HCT116 (cell line): ENCODE measurements around the gene VWA5A. TPM values are rescaled to one million over a fixed set of nuclear protein-coding genes. Genes with fewer than 3 reads are reported as not detected.

Experiments used
- ATAC-seq: fragments of 200-7000 bp; cut with Tn5 transposase; 2 replicates; pipeline ENCODE4 v1.9.1; 2020; ENCODE audit warnings: mild to moderate bottlenecking, moderate library complexity
- BruUV-seq: library from RNA; stranded (reverse); fragments of 400-500 nt; replicated peaks from 2 replicates; lab custom pipeline; 2021; lab: Mats Ljungman, UMichigan
- CTCF ChIA-PET: fragments of 300-600 bp; sonication (Branson Sonifier 250); formaldehyde crosslinking; loops from one replicate; lab custom pipeline; 2021; ENCODE audit warnings: antibody characterized with exemption; lab: Charles Lee
- POLR2A ChIA-PET: fragments of 300-600, 350-600 bp; sonication (Branson Sonifier 250); formaldehyde crosslinking; loops from one replicate; lab custom pipeline; 2021; ENCODE audit warnings: antibody characterized with exemption; lab: Charles Lee
- RAD21 ChIA-PET, 2 experiments: fragments of 300-600 bp; sonication (Branson Sonifier 250); formaldehyde crosslinking; loops; one replicate each; lab custom pipeline; 2023; ENCODE audit warnings: low total read pairs in 2 of 2; ENCODE audit not compliant: uncharacterized antibody in 2 of 2, unreplicated experiment in 2 of 2, low non-redundant PET in 1 of 2; lab: Charles Lee
- DNase-seq: peaks from one replicate; pipeline ENCODE4 v3.0.0-alpha.2; 2010; ENCODE audit warnings: low read depth, low spot score
- H2AFZ ChIP-seq: fragments of 200-600 bp; shearing (Covaris generic), sonication (generic); 2 replicates; pipeline ENCODE4 v1.6.1; 2017; ENCODE audit warnings: low read depth, mixed run types, mixed read lengths, antibody characterized with exemption, low read length; ENCODE audit not compliant: poor library complexity, severe bottlenecking
- H3K27ac ChIP-seq: 2 replicates; pipeline ENCODE4 v1.5.1; 2012; ENCODE audit warnings: low read depth, low read length
- H3K27me3 ChIP-seq: fragments of 200-600 bp; sonication (generic); 2 replicates; pipeline ENCODE4 v1.6.1; 2016; ENCODE audit warnings: mixed run types, low read length, mixed read lengths; ENCODE audit not compliant: insufficient read depth
- H3K36me3 ChIP-seq, 2 experiments: fragments of 200-500 bp in 1 of 2; fragments of 200-600 bp in 1 of 2; sonication (Bioruptor generic) in 1 of 2; sonication (generic) in 1 of 2; 2 replicates each; pipeline versions ENCODE4 v1.5.1 to v1.6.1; 2014 to 2016; ENCODE audit warnings: low read length in 2 of 2, inconsistent platforms in 1 of 2, mixed read lengths in 1 of 2, mixed run types in 1 of 2; ENCODE audit not compliant: insufficient read depth in 2 of 2, control insufficient read depth in 1 of 2
- H3K4me1 ChIP-seq, 2 experiments: fragments of 200-600 bp in 1 of 2; sonication (generic) in 1 of 2; 2 replicates each; pipeline versions ENCODE4 v1.5.1 to v1.6.1; 2012 to 2017; ENCODE audit warnings: low read length in 2 of 2, inconsistent platforms in 1 of 2, mild to moderate bottlenecking in 1 of 2, mixed read lengths in 1 of 2, mixed run types in 1 of 2, moderate library complexity in 1 of 2; ENCODE audit not compliant: insufficient read depth in 2 of 2, control insufficient read depth in 1 of 2
- H3K4me2 ChIP-seq: fragments of 200-600 bp; sonication (generic); 2 replicates; pipeline ENCODE4 v1.6.1; 2017; ENCODE audit warnings: mixed run types, low read length, mixed read lengths
- H3K4me3 ChIP-seq, 2 experiments: fragments of 200-600 bp in 1 of 2; sonication (generic) in 1 of 2; replicated peaks in 1 of 2; 2 replicates each; pipeline ENCODE4 v1.5.1; 2011 to 2016; ENCODE audit warnings: low read length in 2 of 2, control low read depth in 1 of 2, low read depth in 1 of 2, mild to moderate bottlenecking in 1 of 2, mixed read lengths in 1 of 2, mixed run types in 1 of 2
- H3K79me2 ChIP-seq: fragments of 200-600 bp; sonication (generic); 2 replicates; pipeline ENCODE4 v1.6.1; 2017; ENCODE audit warnings: mild to moderate bottlenecking, mixed run types, low read length, moderate library complexity, mixed read lengths; ENCODE audit not compliant: insufficient read depth
- H3K9ac ChIP-seq: fragments of 200-600 bp; sonication (generic); 2 replicates; pipeline ENCODE4 v1.6.1; 2016; ENCODE audit warnings: low read length, mixed read lengths
- H3K9me2 ChIP-seq: fragments of 200-600 bp; sonication (generic), shearing (Covaris generic); 2 replicates; pipeline ENCODE4 v1.6.1; 2017; ENCODE audit warnings: mixed run types, mild to moderate bottlenecking, moderate library complexity; ENCODE audit not compliant: insufficient read depth
- H3K9me3 ChIP-seq, 2 experiments: fragments of 200-500 bp in 1 of 2; fragments of 200-600 bp in 1 of 2; sonication (Bioruptor generic) in 1 of 2; sonication (generic) in 1 of 2; 2 replicates each; pipeline ENCODE4 v1.6.1; 2014 to 2017; ENCODE audit warnings: low read length in 2 of 2, mixed read lengths in 2 of 2, inconsistent platforms in 1 of 2, low read depth in 1 of 2, mild to moderate bottlenecking in 1 of 2, mixed run types in 1 of 2, moderate library complexity in 1 of 2; ENCODE audit not compliant: control insufficient read depth in 1 of 2, insufficient read depth in 1 of 2
- H4K20me1 ChIP-seq: fragments of 200-600 bp; sonication (generic), shearing (Covaris generic); 2 replicates; pipeline ENCODE4 v1.6.1; 2017; ENCODE audit warnings: mixed run types, mild to moderate bottlenecking, moderate library complexity; ENCODE audit not compliant: insufficient read depth
- ATF3 ChIP-seq: IDR thresholded peaks from 2 replicates; pipeline ENCODE4 v1.6.1; 2012
- CBX3 ChIP-seq: IDR thresholded peaks from 2 replicates; pipeline ENCODE4 v1.6.1; 2012; ENCODE audit warnings: low read depth
- CEBPB ChIP-seq: IDR thresholded peaks from 2 replicates; pipeline ENCODE4 v1.6.1; 2012; ENCODE audit warnings: low read depth
- CTCF ChIP-seq, 3 experiments: fragments of 200-600 bp in 1 of 3; sonication (generic) in 1 of 3; IDR thresholded peaks in 2 of 3; conservative IDR thresholded peaks in 1 of 3; 2 replicates each; pipeline ENCODE4 v1.5.1; 2012 to 2017; ENCODE audit warnings: low read depth in 2 of 3, low read length in 2 of 3, antibody characterized with exemption in 1 of 3, borderline replicate concordance in 1 of 3, control low read depth in 1 of 3, mild to moderate bottlenecking in 1 of 3, mixed read lengths in 1 of 3, mixed run types in 1 of 3, moderate library complexity in 1 of 3; ENCODE audit not compliant: insufficient read depth in 1 of 3
- EGR1 ChIP-seq: IDR thresholded peaks from 2 replicates; pipeline ENCODE4 v1.6.1; 2012; ENCODE audit warnings: low read depth
- ELF1 ChIP-seq: IDR thresholded peaks from 2 replicates; pipeline ENCODE4 v1.6.1; 2012; ENCODE audit warnings: low read depth, borderline replicate concordance
- EZH2 ChIP-seq: fragments of 200-600 bp; sonication (generic); IDR thresholded peaks from 2 replicates; pipeline ENCODE4 v1.6.1; 2017; ENCODE audit warnings: antibody characterized with exemption, mixed run types
- EZH2phosphoT487 ChIP-seq: fragments of 200-600 bp; IDR thresholded peaks from 2 replicates; pipeline ENCODE4 v1.6.1; 2018; ENCODE audit warnings: antibody characterized with exemption, borderline replicate concordance
- FOSL1 ChIP-seq: IDR thresholded peaks from 2 replicates; pipeline ENCODE4 v1.6.1; 2012; ENCODE audit warnings: low read depth
- MAX ChIP-seq: IDR thresholded peaks from 2 replicates; pipeline ENCODE4 v1.6.1; 2012
- POLR2A ChIP-seq: IDR thresholded peaks from 2 replicates; pipeline ENCODE4 v1.7.0; 2011; ENCODE audit warnings: borderline replicate concordance; ENCODE audit not compliant: insufficient read depth, insufficient read length; ENCODE audit errors: extremely low read depth
- RAD21 ChIP-seq: IDR thresholded peaks from 2 replicates; pipeline ENCODE4 v1.6.1; 2012; ENCODE audit warnings: low read depth, mild to moderate bottlenecking
- SIN3A ChIP-seq: IDR thresholded peaks from 2 replicates; pipeline ENCODE4 v1.6.1; 2012; ENCODE audit warnings: low read depth
- SP1 ChIP-seq: IDR thresholded peaks from 2 replicates; pipeline ENCODE4 v1.6.1; 2012; ENCODE audit warnings: low read depth
- SRF ChIP-seq: IDR thresholded peaks from 2 replicates; pipeline ENCODE4 v1.6.1; 2012; ENCODE audit warnings: low read depth
- TCF7L2 ChIP-seq: IDR thresholded peaks from 2 replicates; pipeline ENCODE4 v1.7.0; 2011; ENCODE audit warnings: borderline replicate concordance, inconsistent platforms; ENCODE audit not compliant: insufficient read depth, insufficient read length; ENCODE audit errors: extremely low read depth
- YY1 ChIP-seq: IDR thresholded peaks from 2 replicates; pipeline ENCODE4 v1.6.1; 2011; ENCODE audit warnings: low read length, low read depth, moderate library complexity, mild to moderate bottlenecking; ENCODE audit not compliant: insufficient replicate concordance; ENCODE audit errors: extremely low read depth
- ZBTB33 ChIP-seq: IDR thresholded peaks from 2 replicates; pipeline ENCODE4 v1.6.1; 2011; ENCODE audit warnings: mild to moderate bottlenecking, low read length, moderate library complexity; ENCODE audit not compliant: insufficient replicate concordance; ENCODE audit errors: extremely low read depth
- ZFX ChIP-seq: fragments of 450-650 bp; IDR thresholded peaks from 2 replicates; pipeline ENCODE4 v1.6.1; 2017
- intact Hi-C: fragments of 100-400 bp; cut with micrococcal nuclease; formaldehyde crosslinking; loops from 2 replicates; pipeline ENCODE4 v1.10.0; 2022
- total RNA-seq: library from RNA; stranded (reverse); gene quantifications from one replicate; pipeline ENCODE4 v1.2.1, GENCODE V29; 2021; ENCODE audit not compliant: unreplicated experiment

Gene VWA5A
- total RNA-seq, 1 experiment from 2014 or later = 5.0 TPM

GRCh38 chr11:124120891-124121290 lies 5.6 kb downstream of the VWA5A start:
- no peak overlapping the region for H3K9ac ChIP-seq
- H3K27me3 ChIP-seq = no peaks in the 10 kb centered on the region
- DNase-seq (no peak), ATAC-seq (no peak)
- H2AFZ ChIP-seq = no peak overlapping the region
- intact Hi-C loops = no loop called here
- no TSS peak for BruUV-seq
- ChIA-PET CTCF (no interaction called here), POLR2A (no interaction called here), RAD21 (no interaction called here)
- H3K36me3 ChIP-seq = no peaks in the 10 kb centered on the region
- H4K20me1 ChIP-seq = no peaks in the 10 kb centered on the region
- no peak overlapping the region for H3K27ac ChIP-seq
- H3K9me2 ChIP-seq = no peaks in the 10 kb centered on the region
- no peaks in the 10 kb centered on the region for H3K79me2 ChIP-seq
- no peak for TF ChIP-seq EGR1
- no peak for TF ChIP-seq SIN3A
- no peak for TF ChIP-seq ELF1
- no peak for TF ChIP-seq POLR2A
- no peak for TF ChIP-seq EZH2phosphoT487
- no peak for TF ChIP-seq CEBPB
- no peak for TF ChIP-seq ZFX
- no peak for TF ChIP-seq TCF7L2
- no peak for TF ChIP-seq SRF
- no peak for TF ChIP-seq EZH2
- TF ChIP-seq RAD21 = no peak
- no peak for TF ChIP-seq SP1
- no peak for TF ChIP-seq CBX3
- TF ChIP-seq ATF3 = no peak
- TF ChIP-seq YY1 = no peak
- no peak overlapping the region for H3K4me3 ChIP-seq
- no peak overlapping the region for H3K4me2 ChIP-seq
- H3K9me3 ChIP-seq = no peaks in the 10 kb centered on the region
- peaks cover 0 to 2% of the 10 kb centered on the region in 2 experiments; a peak in 1 of 4 replicates for H3K4me1 ChIP-seq

GRCh38 chr11:124122123-124122522 lies 6.9 kb downstream of the VWA5A start:
- DNase-seq (no peak), ATAC-seq (no peak)
- CTCF ChIA-PET = no interaction called here
- no peaks in the 10 kb centered on the region for H3K36me3 ChIP-seq
- intact Hi-C loops = no loop called here
- no peaks in the 10 kb centered on the region for H3K9me3 ChIP-seq
- H3K79me2 ChIP-seq = no peaks in the 10 kb centered on the region
- H3K27me3 ChIP-seq = no peaks in the 10 kb centered on the region
- no peak overlapping the region for H2AFZ ChIP-seq
- H3K4me1 ChIP-seq = no peaks in the 10 kb centered on the region
- POLR2A ChIA-PET = no interaction called here
- no TSS peak for BruUV-seq
- H3K4me2 ChIP-seq = no peak overlapping the region
- no peaks in the 10 kb centered on the region for H3K9me2 ChIP-seq
- RAD21 ChIA-PET = no interaction called here
- no peak overlapping the region for H3K27ac ChIP-seq
- H3K4me3 ChIP-seq = no peak overlapping the region
- no peak overlapping the region for H3K9ac ChIP-seq
- no peaks in the 10 kb centered on the region for H4K20me1 ChIP-seq
- no peak for TF ChIP-seq CEBPB
- TF ChIP-seq MAX = no peak
- no peak for TF ChIP-seq EGR1
- no peak for TF ChIP-seq CTCF (IDR thresholded peaks at IDR 0.05 in 2 of 3, conservative IDR thresholded peaks at IDR 0.05 in 1 of 3; ENCODE audit: borderline replicate concordance in 1 of 3, insufficient read depth in 1 of 3, low read depth in 2 of 3, low read length in 2 of 3)
- no peak for TF ChIP-seq SIN3A
- no peak for TF ChIP-seq FOSL1
- TF ChIP-seq ZBTB33 = no peak
